ENCODE data around the gene DDO.
"Not testable (repeated sequence)": the region's sequence is repeated elsewhere in the genome, so short reads cannot be mapped to it uniquely, and the experiment has no call there.

Gene DDO

GRCh38 chr6:110415086-110415916 is at the start of gene DDO:
TSS of gene DDO (minus strand) at chr6:110415575. CDS start at chr6:110413462, 2,113 bp downstream.
- H3K27ac Mint-ChIP-seq, result no peak within 1 kb of the TSS
- H3K4me3 Mint-ChIP-seq, result peak within 1 kb of the TSS; percentile 41
- H3K9me3 Mint-ChIP-seq, result no peaks in the 10 kb centered on the region
- no peaks in the 10 kb centered on the region for H3K27me3 Mint-ChIP-seq (ENCODE audit: low read depth)
- no peak for DNase-seq (ENCODE audit: low spot score)
- peaks cover 4% of the 10 kb centered on the region for H3K4me1 Mint-ChIP-seq (ENCODE audit: low read depth)
- no peaks in the 10 kb centered on the region for H3K36me3 Mint-ChIP-seq (ENCODE audit: low read depth)

GRCh38 chr6:110462884-110463481 is 47.6 kb upstream of the DDO start:
- no peak overlapping the region for H3K27ac Mint-ChIP-seq
- no peak for DNase-seq (ENCODE audit: low spot score)
- H3K4me3 Mint-ChIP-seq, result no peak overlapping the region
- H3K27me3 Mint-ChIP-seq (ENCODE audit: low read depth), result peaks cover 22% of the 10 kb centered on the region
- H3K4me1 Mint-ChIP-seq (ENCODE audit: low read depth), result no peaks in the 10 kb centered on the region
- peaks cover 25% of the 10 kb centered on the region for H3K9me3 Mint-ChIP-seq
- no peaks in the 10 kb centered on the region for H3K36me3 Mint-ChIP-seq (ENCODE audit: low read depth)

GRCh38 chr6:110461376-110461775 is 46.0 kb upstream of the DDO start:
- H3K4me1 Mint-ChIP-seq (ENCODE audit: low read depth), result no peaks in the 10 kb centered on the region
- no peaks in the 10 kb centered on the region for H3K36me3 Mint-ChIP-seq (ENCODE audit: low read depth)
- peaks cover 25% of the 10 kb centered on the region for H3K9me3 Mint-ChIP-seq
- DNase-seq (ENCODE audit: low spot score), result no peak
- H3K27me3 Mint-ChIP-seq (ENCODE audit: low read depth), result peaks cover 20% of the 10 kb centered on the region
- H3K4me3 Mint-ChIP-seq, result no peak overlapping the region
- H3K27ac Mint-ChIP-seq, result no peak overlapping the region

- no peak for DNase-seq (ENCODE audit: low spot score)
- H3K4me1 Mint-ChIP-seq (ENCODE audit: low read depth), result no peaks in the 10 kb centered on the region
- H3K27me3 Mint-ChIP-seq (ENCODE audit: low read depth), result peaks cover 5% of the 10 kb centered on the region
- no peak overlapping the region for H3K4me3 Mint-ChIP-seq
- H3K27ac Mint-ChIP-seq, result no peak overlapping the region
- H3K9me3 Mint-ChIP-seq, result peaks cover 25% of the 10 kb centered on the region
- no peaks in the 10 kb centered on the region for H3K36me3 Mint-ChIP-seq (ENCODE audit: low read depth)
These were observed 43.8 kb upstream of the DDO start for GRCh38 chr6:110459137-110459536.

GRCh38 chr6:110458476-110458875 is 43.1 kb upstream of the DDO start:
- peaks cover 2% of the 10 kb centered on the region for H3K27me3 Mint-ChIP-seq (ENCODE audit: low read depth)
- H3K36me3 Mint-ChIP-seq (ENCODE audit: low read depth), result no peaks in the 10 kb centered on the region
- peaks cover 20% of the 10 kb centered on the region for H3K9me3 Mint-ChIP-seq
- H3K4me1 Mint-ChIP-seq (ENCODE audit: low read depth), result no peaks in the 10 kb centered on the region
- no peak overlapping the region for H3K4me3 Mint-ChIP-seq
- DNase-seq (ENCODE audit: low spot score), result no peak
- H3K27ac Mint-ChIP-seq, result no peak overlapping the region

GRCh38 chr6:110457567-110458175 is 42.3 kb upstream of the DDO start:
- not testable (repeated sequence) for H3K4me3 Mint-ChIP-seq; H3K4me1 Mint-ChIP-seq (ENCODE audit: low read depth); DNase-seq (ENCODE audit: low spot score); H3K27me3 Mint-ChIP-seq (ENCODE audit: low read depth); H3K36me3 Mint-ChIP-seq (ENCODE audit: low read depth); H3K27ac Mint-ChIP-seq
- H3K9me3 Mint-ChIP-seq, result peaks cover 12% of the 10 kb centered on the region

- no peak overlapping the region for H3K4me3 Mint-ChIP-seq
- DNase-seq (ENCODE audit: low spot score), result no peak
- H3K27ac Mint-ChIP-seq, result no peak overlapping the region
- H3K4me1 Mint-ChIP-seq (ENCODE audit: low read depth), result no peaks in the 10 kb centered on the region
- H3K36me3 Mint-ChIP-seq (ENCODE audit: low read depth), result no peaks in the 10 kb centered on the region
- peaks cover 8% of the 10 kb centered on the region for H3K27me3 Mint-ChIP-seq (ENCODE audit: low read depth)
- peaks cover 5% of the 10 kb centered on the region for H3K9me3 Mint-ChIP-seq
These were observed 41.3 kb upstream of the DDO start for GRCh38 chr6:110456694-110457093.

GRCh38 chr6:110449541-110449895 is 34.1 kb upstream of the DDO start:
- Mint-ChIP-seq H3K27me3 (ENCODE audit: low read depth) (peaks cover 17% of the 10 kb centered on the region), H3K27ac (no peak overlapping the region), H3K9me3 (no peaks in the 10 kb centered on the region), H3K4me3 (no peak overlapping the region), H3K36me3 (ENCODE audit: low read depth) (no peaks in the 10 kb centered on the region), H3K4me1 (ENCODE audit: low read depth) (no peaks in the 10 kb centered on the region)
- no peak for DNase-seq (ENCODE audit: low spot score)

GRCh38 chr6:110448846-110449540 is 33.6 kb upstream of the DDO start:
- Mint-ChIP-seq H3K27me3 (ENCODE audit: low read depth) (peaks cover 17% of the 10 kb centered on the region), H3K27ac (no peak overlapping the region), H3K9me3 (no peaks in the 10 kb centered on the region), H3K4me3 (no peak overlapping the region), H3K4me1 (ENCODE audit: low read depth) (no peaks in the 10 kb centered on the region), H3K36me3 (ENCODE audit: low read depth) (no peaks in the 10 kb centered on the region)
- DNase-seq (ENCODE audit: low spot score), result no peak

- no peak for DNase-seq (ENCODE audit: low spot score)
- no peaks in the 10 kb centered on the region for H3K9me3 Mint-ChIP-seq
- no peaks in the 10 kb centered on the region for H3K36me3 Mint-ChIP-seq (ENCODE audit: low read depth)
- no peaks in the 10 kb centered on the region for H3K4me1 Mint-ChIP-seq (ENCODE audit: low read depth)
- H3K4me3 Mint-ChIP-seq, result no peak overlapping the region
- no peak overlapping the region for H3K27ac Mint-ChIP-seq
- peaks cover 16% of the 10 kb centered on the region for H3K27me3 Mint-ChIP-seq (ENCODE audit: low read depth)
These were observed 32.4 kb upstream of the DDO start for GRCh38 chr6:110447761-110448160.

- no peak for DNase-seq (ENCODE audit: low spot score)
- Mint-ChIP-seq H3K27ac (no peak overlapping the region), H3K36me3 (ENCODE audit: low read depth) (no peaks in the 10 kb centered on the region), H3K27me3 (ENCODE audit: low read depth) (peaks cover 14% of the 10 kb centered on the region), H3K4me1 (ENCODE audit: low read depth) (no peaks in the 10 kb centered on the region), H3K4me3 (no peak overlapping the region), H3K9me3 (no peaks in the 10 kb centered on the region)
These were observed 31.0 kb upstream of the DDO start for GRCh38 chr6:110446405-110446804.

- H3K4me1 Mint-ChIP-seq (ENCODE audit: low read depth), result no peaks in the 10 kb centered on the region
- H3K27me3 Mint-ChIP-seq (ENCODE audit: low read depth), result peaks cover 12% of the 10 kb centered on the region
These were observed 24.7 kb upstream of the DDO start for GRCh38 chr6:110440026-110440425.

GRCh38 chr6:110439356-110439755 is 24.0 kb upstream of the DDO start:
- Mint-ChIP-seq H3K4me3 (no peak overlapping the region), H3K9me3 (no peaks in the 10 kb centered on the region), H3K36me3 (ENCODE audit: low read depth) (no peaks in the 10 kb centered on the region), H3K27ac (no peak overlapping the region), H3K4me1 (ENCODE audit: low read depth) (no peaks in the 10 kb centered on the region), H3K27me3 (ENCODE audit: low read depth) (peaks cover 12% of the 10 kb centered on the region)
- no peak for DNase-seq (ENCODE audit: low spot score)

More at GRCh38 chr6:110440026-110440425, 24.7 kb upstream of the DDO start:
- Mint-ChIP-seq H3K27ac (no peak overlapping the region), H3K4me3 (no peak overlapping the region), H3K9me3 (no peaks in the 10 kb centered on the region), H3K36me3 (ENCODE audit: low read depth) (no peaks in the 10 kb centered on the region)
- no peak for DNase-seq (ENCODE audit: low spot score)
